Stimulated activated CD4-positive, alpha-beta T cell treated with anti-CD3 and anti-CD28 coated beads, Interleukin-12 subunit alpha, Interleukin-12 subunit beta, amount 100 ng/mL, for 4 hours (primary cell): ENCODE results near the gene PPL.
"Not testable (repeated sequence)": the region's sequence is repeated elsewhere in the genome, so short reads cannot be mapped to it uniquely, and the experiment has no call there.

ENCODE experiments used
- DNase-seq: peaks from one replicate; pipeline ENCODE4 v3.0.0-alpha.2; 2020

The PPL gene

DNA sequence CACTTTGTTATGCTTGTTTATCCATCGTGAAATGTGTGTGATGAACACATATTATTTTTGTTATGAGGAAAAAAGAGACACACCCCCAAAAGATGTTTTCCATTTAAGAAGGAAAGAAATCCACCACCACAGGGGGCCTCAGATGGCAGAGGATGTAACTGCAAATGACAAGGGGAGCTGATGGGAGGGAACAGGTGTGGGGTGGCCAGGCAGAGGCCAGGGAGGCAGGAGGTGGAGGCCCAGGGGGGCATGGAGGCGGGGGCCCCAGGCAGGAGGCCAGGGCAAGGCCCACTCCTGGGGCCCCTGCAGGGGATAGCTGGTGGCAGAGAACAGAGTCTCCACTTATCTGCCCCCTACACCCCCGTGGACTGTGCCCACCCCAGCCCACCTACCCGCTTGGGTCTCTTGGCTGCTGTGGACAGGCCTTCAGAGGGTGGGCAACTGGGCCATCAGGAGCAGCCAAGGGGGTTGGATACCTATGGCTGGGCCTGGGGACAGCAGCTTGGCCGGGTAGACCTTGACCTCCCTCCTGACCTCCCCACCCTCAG lies 28.0 kb downstream of the PPL start:
- DNase-seq, result no peak

DNA sequence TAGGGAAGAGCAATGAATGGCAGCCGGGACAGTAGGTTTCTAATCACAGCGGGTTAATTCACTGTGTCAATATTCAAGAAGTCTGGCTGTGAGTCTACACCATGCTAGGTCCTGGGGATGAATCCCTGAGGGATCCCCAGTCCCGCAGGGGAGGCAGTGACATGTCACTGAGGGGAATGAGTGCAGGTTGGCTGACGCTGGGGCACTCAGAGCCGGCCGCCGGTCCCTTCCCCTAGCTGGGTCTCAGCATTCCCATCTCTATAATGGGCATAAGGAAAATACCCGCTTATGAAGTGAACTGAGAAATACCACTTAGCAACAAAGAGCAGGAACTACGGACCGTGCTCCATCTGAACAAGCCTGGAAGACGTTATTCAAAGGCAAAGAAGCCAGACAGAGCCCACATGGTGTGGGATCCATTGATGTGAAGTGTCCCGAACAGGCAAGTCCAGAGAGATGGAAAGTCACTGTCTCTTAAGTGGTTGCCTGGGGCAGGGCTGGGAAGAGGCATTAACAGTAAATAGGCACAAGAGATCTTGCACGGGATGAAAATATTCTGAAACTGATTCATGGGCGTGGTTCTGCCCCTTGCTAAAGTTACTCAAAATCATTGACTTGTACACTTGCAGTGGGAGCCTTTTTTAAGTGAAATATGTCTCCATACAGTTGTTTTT lies 31.9 kb downstream of the PPL start:
- no peak for DNase-seq

DNA sequence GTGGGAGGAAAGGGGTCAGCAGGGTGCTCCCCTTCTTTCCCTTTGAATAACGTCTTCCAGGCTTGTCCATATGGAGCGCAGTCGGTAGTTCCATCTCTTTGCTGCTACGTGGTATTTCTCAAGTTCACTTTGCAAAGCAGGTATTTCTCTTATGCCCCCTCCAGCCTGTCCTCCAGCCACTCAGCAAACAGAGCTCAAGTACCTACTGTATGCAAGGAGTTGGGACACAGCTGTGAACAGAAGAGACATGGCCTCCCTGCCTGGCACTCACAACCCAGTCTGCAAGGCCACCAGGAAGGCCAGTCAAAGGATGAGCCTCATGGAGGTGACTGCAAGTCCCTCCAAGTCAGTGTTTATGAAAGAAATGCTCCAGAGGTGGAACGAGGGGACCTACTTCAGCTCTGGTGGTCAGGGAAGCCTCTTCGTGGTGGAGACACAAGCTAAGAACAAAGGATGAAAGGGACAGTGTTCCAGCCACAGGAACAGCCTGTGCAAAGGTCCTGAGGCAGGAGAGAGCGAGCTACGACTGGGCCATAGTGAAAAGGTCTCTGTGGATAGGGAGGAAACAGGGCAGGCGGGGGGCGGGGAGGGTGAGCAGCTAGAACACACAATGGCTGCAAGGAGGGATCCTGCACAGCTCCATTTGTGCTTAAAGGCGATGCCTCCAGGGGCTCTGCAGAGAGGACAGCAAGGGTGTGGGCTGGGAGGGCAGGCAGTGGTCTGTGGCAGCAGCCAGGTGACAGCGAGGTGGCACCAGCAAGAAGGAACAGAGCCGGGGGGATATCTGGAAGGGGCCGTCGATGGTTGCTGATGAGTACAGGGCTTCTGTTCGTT lies 32.6 kb downstream of the PPL start:
- no peak for DNase-seq

DNA sequence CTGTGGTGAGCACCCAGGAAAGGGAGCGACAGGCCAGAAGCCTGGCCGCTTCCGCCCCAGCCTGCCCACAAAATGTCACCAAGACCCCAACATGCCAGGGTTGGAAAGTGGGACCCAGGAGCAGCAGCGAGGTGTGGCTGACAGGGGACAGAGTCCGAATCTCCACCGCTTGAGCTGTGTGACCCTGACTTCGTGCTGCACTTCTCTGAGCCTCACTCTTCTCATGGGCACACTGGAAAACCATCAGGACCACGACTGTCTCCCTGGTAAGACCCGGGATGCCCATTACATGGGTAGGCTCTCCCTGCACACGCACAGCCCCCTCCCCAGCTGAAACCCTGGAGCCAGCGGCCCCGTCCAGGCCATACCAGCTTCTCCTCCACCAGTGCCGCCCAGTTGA lies 34.9 kb downstream of the PPL start:
- DNase-seq, result no peak

DNA sequence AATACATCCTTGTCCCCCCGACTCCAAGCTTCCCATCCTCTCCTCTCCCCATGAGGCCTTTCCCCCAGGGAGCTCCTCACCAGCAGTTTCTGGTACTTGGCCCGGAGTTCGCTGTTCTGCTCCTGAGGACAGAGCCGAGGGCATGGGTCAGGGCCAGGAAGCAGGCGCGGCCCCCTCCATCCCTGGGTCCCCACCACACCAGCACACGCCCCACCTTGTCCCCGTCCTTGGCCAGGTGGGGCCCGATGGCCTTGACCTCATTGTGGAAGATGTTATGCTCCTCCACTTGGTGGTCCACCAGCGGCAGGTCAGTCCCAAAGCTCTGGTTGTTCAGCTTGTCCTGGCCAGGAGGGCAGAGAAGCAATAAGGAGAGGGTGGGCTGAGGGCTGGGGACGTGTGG lies 36.2 kb downstream of the PPL start:
- no peak for DNase-seq

DNA sequence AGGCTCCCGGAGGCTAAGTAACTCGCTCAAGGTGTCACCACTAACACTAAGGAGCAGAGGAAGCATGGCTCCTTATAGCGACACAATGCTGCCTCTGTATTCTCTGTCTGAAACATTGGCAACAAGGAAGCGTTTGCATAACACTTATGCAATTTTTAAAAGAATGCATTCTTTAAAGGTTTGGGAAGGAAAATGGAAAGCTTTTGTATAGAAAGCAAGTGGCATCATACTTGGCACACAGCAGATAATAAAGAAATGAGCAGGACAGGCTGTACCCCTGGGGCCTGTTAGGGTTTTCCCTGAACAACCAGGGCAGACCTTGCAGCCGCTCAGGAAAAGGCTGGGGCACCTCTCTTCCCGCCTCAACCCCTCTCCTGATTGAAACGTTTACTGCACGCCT lies 36.9 kb downstream of the PPL start:
- DNase-seq, result no peak

DNA sequence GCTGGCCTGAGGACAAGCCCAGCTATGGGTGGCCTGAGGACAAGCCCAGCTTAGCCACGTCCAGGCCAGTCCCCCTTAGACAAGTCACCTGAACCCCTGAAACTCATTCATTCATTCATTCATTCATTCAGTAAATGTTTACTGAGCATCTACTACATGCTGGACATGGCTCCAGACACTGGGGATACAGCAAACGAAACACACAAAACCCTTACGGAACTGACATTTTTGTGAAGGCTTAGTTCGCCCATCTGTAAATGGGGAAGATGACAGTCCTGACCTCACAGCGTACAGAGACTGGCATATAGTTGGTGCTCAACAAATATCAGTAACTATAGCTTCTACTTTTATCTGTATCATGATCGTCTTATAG lies 37.5 kb downstream of the PPL start:
- DNase-seq, result no peak

DNA sequence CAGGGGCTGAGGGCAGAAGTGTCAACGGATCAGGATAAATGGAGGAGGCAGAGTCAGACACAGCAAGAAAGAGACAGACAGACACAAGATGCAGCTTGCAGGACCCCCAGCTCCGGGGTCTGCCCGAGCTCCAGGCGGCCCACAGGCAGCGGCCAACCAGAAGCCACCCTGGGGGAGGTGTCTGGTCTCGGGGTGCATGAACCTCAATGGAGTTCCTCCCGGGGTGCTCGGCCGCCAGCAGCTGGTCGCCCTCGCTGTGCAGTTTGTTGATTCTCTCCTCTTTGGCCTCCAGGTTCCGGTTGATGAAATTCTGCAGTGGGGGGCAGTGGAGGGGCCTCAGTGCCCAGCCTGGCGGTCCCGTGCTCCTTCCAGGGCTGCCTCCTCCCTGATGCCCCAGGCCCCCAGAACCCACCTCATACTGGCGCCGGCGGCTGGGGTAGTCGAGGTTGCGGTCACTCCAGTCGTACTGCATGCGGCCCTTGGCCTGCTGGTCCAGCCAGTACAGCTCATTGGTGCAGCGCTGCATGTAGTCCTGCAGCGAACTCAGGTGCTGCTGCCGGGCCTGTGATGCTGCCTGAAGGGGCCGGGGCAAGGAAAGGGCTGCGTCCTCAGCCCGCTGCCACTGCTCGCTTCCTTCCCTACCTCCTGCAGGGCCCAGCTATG lies 38.0 kb downstream of the PPL start:
- DNase-seq, result no peak

DNA sequence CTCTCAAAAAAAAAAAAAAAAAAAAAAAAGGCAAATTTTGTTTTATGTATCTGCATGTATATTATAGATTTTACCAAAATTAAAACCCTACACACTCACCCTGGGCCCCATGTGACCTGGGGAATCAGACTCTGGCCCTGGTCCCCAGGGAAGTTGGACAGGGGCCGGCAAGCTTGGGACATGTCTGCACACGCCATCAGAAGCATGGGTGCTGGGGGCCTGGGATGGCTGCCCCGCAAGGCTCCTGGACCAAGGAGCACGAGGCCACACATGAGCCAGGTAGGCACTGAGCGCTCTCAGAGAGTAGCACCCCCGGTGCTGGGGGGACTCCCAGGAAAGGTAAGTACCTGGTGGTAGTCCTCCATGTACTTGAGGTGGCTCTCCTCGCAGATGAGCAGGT lies 39.6 kb downstream of the PPL start:
- DNase-seq, result no peak

DNA sequence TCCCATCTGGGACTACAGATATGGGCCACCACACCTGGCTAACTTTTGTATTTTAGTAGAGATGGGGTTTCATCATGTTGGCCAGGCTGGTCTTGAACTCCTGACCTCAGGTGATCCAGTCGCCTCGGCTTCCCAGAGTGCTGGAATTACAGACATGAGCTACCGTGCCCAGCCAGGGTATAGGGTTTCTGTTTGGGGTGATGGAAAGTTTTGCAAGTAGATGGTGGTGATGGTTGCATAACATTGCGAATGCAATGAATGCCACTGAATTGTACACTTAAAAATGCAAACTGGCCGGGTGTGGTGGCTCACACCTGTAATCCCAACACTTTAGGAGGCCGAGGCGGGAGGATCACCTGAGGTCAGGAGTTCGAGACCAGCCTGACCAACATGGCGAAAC lies 40.2 kb downstream of the PPL start:
- not testable (repeated sequence) for DNase-seq

DNA sequence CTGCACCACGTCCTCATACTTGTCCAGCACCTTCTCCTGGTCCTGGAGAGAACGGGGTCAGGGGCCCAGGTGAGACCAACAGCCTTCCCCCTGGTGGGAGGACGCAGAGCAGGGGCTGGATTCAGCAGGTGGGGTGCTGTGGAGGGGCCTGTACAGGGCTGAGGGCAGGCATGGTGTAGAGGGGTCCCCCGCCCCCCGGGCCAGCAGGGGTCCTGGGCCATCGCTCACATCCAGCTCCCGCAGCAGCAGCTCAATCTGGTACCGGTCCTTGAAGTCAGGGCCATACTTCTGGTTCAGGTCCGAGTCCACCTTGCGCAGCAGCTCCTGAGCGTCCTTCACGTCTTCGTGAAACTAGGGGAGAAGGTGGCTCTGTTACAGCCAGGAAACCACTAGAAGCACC lies 41.6 kb downstream of the PPL start:
- DNase-seq, result no peak

DNA sequence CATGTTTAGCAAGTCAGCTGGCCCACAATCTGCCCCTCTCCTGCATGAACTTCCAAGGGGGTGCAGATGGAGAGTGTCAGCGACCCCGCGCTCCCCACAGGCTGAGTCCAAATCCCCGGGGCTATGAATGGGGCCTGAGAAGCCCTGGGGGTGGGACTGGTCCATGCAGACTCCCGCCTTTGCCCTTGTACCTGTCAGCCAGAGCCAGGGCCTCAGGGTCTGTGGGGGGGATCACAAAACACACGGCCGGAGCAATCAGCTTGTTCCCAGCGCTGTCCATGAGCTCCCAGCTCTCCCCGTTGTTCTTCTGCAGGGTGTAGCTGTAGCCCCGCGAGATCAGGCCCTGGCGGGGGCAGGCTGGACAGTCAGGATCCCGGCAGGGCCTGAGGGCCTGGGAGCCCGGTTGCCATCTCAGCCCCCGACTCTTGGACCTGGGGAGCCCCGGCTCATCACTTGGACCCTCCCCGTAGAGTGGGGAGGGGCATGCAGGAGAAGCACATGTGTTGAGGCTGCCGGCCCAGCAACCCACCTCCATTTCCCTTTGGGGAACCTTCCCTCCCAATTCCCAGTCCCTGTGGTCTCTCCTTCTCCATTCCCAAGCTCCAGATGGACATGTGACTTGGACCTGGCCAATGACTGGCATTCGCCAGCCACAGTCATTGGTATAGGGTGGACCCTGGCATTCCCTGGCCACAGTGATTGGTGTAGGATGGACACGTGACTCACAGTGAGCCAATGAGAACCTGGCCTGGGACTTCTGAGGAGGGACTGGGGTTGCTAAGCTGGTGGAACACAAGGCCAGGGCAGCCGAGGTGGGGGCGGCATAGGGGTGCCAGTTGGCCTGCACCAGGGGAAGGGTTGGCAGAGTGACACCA lies 42.4 kb downstream of the PPL start:
- no peak for DNase-seq

DNA sequence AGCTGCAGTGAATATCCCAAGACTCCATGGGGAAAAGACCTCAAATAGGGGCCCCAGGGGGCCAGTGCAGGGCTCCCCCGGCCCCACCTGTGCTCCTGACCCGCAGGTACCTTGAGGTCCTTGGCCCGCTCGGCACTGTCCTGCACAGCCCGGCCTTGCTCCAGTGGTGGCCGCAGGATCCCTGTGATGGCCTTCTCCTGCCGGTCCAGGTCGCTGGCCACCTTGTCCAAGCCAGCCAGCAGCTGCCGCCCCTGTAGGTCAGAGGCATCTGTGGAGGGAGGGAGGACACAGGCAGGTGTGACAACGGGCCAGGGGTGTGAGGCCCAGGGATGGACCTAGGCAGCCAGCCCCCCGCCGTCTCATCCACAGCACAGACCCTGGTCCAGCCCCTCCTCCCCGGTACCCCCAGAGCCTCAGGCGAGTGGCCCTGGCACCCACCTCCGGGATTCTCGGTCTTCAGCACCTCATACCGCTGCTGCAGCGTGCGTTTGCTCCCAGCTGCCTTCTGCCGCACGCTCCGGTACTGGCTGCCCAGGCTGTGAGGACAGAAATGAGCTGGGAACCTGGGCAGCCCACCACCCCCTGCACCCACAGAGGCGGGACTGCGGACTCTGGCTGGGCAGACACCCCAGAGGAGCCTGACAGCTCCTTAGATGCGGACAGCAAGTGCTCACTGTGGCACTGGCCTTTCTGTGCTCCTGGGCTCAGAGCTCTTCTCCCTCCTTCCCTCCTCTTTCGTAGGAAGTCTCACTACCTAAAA lies 43.7 kb downstream of the PPL start:
- DNase-seq, result no peak

DNA sequence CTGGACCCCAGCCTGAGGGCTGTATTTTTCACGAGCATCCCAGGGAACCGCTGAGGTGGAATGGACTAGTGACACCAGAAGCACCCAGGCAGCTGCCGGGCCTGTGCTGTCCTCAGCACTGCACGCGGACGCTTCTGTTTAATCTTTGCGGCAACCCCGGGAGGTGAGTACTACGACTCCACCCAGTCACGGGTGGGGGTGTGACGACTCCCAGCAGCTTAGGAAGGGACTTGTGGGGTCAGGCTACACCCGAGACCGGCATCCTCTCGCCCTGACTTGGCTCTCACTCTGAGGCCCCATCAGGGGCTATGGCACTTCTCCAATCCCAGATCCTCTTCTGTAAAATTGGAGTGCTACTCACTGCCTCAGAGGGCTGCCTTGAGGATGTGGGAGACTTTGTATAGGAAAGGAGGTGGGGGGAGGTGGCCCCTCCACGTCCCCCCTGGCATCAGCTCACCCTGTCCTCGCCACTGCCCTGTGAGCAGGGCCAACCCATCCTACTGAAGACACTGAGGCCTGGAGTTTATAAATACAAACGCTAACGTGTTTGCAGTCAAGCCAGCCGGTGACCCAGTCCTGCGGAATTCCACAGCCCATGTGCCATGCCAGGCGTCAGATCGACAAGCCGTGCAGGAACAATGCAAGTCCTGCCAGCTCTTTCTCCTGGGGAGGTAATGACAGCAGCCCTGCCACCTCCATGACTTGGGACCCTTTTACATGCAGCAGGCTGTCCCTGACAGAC lies 44.4 kb downstream of the PPL start:
- DNase-seq, result no peak

DNA sequence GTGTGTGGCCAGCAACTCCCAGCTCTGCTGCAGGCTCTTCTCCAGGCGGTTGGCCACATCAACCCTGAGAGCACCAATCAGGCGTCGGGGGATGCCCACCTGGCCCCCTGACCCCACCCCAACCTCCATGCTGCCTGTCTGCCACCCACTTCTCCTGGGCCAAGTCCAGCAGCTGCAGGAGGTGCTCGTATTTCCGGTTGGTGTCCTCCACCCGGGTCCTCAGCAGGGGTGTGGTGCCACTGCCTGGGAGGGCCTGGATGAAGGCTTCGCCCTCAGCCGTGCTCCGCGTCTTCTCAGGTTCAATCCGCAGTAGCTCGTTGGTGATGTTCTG lies 45.1 kb downstream of the PPL start:
- DNase-seq, result no peak

DNA sequence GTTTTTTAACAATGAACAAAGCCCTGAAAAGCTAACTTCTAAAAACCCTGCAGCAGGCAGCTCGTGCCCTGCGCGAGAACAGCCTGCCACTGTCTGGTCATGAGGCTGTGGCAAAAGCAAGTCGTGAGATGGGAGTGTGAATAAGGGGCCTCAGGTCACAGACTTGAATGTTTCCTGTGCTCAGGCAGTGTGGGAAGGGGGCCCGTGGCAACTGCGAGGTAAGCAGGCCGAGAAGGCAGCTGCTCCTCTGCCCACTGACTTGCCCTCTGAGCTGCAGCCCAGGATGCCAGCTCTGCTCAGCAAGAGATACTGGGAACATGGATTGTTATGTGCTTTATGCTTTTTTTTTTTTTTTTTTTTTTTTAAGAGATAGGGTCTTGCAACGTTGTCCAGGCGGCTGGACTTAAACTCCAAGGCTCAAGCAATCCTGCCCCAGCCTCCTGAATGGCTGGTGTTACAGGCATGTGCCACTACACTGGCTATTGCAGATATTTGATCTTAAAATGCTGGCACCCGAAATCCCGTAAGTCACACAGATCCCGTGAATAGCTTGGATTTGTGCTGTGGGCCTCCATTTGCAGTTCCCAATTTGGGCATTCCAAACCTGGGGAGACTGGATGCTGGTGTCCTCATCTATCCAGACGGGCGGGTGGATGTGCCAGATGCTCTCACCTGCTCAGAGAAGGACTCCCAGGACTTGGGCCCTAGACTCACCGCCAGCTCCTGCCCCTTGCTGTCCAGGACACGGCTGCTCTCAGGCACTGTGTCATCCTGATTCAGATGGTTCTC lies 45.7 kb downstream of the PPL start:
- no peak for DNase-seq

DNA sequence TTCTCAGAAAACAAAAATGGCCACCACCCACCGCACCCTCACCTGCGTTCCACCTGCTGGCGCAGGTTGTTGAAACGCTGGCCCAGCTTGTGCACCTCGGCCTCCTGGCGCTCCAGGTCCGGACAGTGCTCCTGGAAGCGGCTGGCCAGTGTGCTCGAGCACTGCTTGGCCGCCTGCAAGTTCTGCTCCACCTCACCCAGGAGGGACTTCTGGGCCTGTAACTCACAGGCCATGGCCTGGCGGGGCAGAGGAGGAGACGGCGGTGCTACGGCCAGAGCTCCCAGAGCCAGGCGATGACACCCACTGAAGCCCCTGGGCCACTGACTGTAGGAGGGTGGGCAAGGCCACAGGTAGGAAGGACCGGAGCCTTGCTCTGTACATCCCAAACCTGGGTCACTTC lies 46.3 kb downstream of the PPL start:
- DNase-seq, result no peak

DNA sequence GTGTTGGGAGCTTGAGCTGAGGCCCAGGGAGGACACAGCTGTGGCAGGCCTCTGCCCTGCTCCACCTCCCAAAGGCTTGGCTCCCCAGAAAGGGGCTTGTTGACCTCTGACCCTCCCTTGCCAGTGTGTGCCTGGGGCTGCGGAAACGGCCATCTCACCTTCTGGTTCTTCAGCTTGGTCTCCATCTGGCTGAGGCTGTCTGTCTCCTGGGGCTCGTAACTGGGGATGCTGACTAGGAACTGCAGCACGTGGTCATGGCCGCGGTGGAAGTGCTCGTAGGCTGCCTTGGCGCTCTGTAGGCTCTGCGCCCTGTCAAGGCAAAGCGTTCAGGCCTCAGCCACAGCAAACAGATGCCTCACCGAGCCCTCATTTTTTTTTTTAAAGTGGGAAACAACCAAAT lies 46.9 kb downstream of the PPL start:
- DNase-seq, result no peak

DNA sequence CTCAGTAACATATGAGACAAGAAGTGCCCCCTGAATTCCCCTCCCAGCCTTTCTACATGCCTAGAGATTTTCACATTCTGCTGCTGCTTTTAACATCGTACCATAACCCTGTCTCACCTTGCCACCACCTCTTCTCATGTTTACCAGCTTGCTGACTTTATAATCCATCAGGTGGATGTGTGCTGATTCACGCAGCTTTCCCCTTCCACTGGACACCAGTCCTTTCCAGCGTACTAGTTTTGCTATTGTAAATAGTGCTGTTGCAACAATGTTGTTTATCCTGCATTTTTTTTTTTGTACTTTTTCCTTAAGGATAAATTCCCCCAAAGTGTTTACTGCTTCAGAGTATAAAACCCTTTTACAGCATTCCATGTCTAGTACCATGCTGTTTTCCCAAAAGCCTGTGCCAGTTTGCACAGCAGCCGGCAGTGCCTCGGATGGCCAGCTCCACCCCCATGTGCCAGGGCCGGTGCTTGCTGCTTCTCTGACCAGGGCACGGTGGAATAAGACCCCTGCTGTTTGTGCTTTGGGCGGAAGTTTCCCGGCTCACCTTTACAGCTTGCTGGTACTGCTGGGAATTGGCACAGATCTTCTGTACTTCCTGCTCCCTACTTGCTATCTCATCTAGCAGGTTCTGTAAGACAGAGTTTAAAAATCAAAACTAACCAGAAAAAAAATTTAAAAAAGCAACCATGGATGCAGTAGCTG lies 48.4 kb downstream of the PPL start:
- DNase-seq, result no peak

DNA sequence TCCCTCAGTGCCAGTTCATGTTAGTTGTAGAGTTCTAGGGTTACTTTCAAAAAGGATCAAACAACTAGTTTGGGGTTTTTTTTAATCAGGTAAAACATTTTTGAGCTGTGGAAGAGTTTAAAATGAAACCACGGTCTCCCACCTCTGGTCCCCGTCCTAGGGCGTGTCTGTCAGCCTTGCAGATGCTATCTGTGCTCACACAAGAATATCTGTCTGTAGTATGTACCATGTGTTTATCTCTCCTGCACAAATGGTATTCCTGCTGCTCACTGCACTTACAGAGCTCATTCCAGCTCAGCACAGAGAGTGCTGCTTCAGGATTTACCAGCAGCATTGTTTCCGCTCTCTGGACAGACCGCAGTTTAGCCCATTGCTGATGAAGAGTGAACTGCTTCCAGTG lies 50.8 kb downstream of the PPL start:
- DNase-seq, result no peak
